Osteocyte (in vitro differentiated cells): ENCODE data around the gene BATF3. TPM values are rescaled to one million over a fixed set of nuclear protein-coding genes. Genes with fewer than 3 reads are reported as not detected.
A peak's percentile ranks its signal among the peaks of the same experiment; 100 is the strongest.

ENCODE experiments used
- DNase-seq: peaks from one replicate; pipeline ENCODE4 v3.0.0; 2021; ENCODE audit warnings: mixed read lengths; ENCODE audit not compliant: unreplicated experiment; ENCODE audit errors: extremely low spot score
- H3K27ac Mint-ChIP-seq: one replicate; pipeline ENCODE4 v1.8.0; 2021; ENCODE audit warnings: mild to moderate bottlenecking, mixed read lengths; ENCODE audit not compliant: unreplicated experiment
- H3K27me3 Mint-ChIP-seq: one replicate; pipeline ENCODE4 v1.8.0; 2021; ENCODE audit warnings: mixed read lengths; ENCODE audit not compliant: unreplicated experiment
- H3K36me3 Mint-ChIP-seq: one replicate; pipeline ENCODE4 v1.8.0; 2021; ENCODE audit warnings: mixed read lengths; ENCODE audit not compliant: unreplicated experiment
- H3K4me1 Mint-ChIP-seq: one replicate; pipeline ENCODE4 v1.8.0; 2021; ENCODE audit warnings: mixed read lengths; ENCODE audit not compliant: unreplicated experiment
- H3K4me3 Mint-ChIP-seq: one replicate; pipeline ENCODE4 v1.8.0; 2021; ENCODE audit warnings: mild to moderate bottlenecking, moderate library complexity, mixed read lengths; ENCODE audit not compliant: unreplicated experiment
- H3K9me3 Mint-ChIP-seq: one replicate; pipeline ENCODE4 v1.8.0; 2021; ENCODE audit warnings: mixed read lengths; ENCODE audit not compliant: unreplicated experiment
- long read RNA-seq: library from polyadenylated mRNA; unstranded; transcript quantifications from one replicate; pipeline ENCODE4 v2.0.0, GENCODE V29; 2021
- total RNA-seq: library from RNA; stranded (reverse); gene quantifications from 2 replicates; pipeline ENCODE4 v1.2.1, GENCODE V29; 2021
- TF ChIP-seq, protein P1 (sequence below): fragments of 200-600 bp; sonication (generic); IDR thresholded peaks from 2 replicates; pipeline ENCODE4 v1.5.0; 2021; ENCODE audit warnings: antibody characterized with exemption, mild to moderate bottlenecking, moderate library complexity

BATF3 gene, protein sequence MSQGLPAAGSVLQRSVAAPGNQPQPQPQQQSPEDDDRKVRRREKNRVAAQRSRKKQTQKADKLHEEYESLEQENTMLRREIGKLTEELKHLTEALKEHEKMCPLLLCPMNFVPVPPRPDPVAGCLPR
- 0.56 and 0.71 TPM in 2 replicates for total RNA-seq
- long read RNA-seq, result 0 reads

DNA sequence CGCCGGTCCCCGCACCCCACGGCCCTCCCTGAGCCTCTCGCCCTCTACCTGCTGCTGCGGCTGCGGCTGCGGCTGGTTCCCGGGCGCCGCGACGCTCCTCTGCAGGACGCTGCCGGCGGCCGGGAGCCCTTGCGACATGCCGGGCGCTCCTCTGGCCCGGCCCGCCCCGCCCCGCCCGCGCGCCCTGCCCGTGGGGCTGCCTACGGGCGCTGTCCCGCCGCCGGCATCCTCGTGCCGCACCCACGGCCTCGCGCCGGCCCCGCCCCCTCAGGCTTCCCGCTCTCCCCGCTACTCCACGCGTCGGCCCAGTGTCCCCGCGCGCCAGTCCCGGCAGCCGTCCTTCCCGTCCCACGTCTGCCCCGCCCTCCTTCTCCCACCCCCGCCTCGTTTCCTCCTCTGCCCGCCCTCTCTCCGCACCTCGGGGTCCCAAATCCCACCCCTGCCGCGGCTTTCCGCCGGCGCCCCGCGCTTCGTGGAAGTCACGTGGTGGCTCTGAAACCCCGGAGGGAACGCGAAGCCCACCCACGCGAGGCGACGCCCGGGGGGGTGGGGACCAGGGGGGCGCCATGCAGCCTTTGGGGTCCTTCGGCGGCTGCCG, at the start of gene BATF3:
Gene BATF3 (minus strand): TSS at position 216 of the 598 bp plus-strand sequence. CDS start 78 bp downstream, at position 138.
- Mint-ChIP-seq H3K9me3 (no peaks in the 10 kb centered on the region), H3K27me3 (peaks cover 14% of the 10 kb centered on the region), H3K4me1 (peaks cover 9% of the 10 kb centered on the region), H3K27ac (peak within 1 kb of the TSS; percentile 59), H3K36me3 (no peaks in the 10 kb centered on the region), H3K4me3 (peak within 1 kb of the TSS; percentile 73)
- TF ChIP-seq, protein P1, sequence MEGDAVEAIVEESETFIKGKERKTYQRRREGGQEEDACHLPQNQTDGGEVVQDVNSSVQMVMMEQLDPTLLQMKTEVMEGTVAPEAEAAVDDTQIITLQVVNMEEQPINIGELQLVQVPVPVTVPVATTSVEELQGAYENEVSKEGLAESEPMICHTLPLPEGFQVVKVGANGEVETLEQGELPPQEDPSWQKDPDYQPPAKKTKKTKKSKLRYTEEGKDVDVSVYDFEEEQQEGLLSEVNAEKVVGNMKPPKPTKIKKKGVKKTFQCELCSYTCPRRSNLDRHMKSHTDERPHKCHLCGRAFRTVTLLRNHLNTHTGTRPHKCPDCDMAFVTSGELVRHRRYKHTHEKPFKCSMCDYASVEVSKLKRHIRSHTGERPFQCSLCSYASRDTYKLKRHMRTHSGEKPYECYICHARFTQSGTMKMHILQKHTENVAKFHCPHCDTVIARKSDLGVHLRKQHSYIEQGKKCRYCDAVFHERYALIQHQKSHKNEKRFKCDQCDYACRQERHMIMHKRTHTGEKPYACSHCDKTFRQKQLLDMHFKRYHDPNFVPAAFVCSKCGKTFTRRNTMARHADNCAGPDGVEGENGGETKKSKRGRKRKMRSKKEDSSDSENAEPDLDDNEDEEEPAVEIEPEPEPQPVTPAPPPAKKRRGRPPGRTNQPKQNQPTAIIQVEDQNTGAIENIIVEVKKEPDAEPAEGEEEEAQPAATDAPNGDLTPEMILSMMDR, result no peak
- no peak for DNase-seq

DNA sequence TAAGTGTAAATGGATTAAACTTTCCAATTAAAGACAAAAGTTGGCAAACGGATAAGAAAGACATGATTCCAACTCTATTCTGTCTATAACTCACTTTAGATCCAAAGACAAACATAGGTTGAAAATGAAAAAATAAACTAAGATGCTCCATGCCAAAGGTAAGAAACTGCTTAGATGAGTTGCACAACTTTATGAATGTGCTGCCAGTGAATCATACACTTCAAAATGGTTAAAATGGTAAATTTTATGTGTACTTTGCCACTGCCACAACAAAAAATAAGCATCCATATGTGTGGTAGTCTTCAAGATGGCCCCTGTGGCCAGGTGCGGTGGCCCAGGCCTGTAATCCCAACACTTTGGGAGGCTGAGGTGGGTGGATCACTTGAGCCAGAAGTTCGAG, 46.9 kb upstream of the BATF3 start:
- TF ChIP-seq, protein P1, result no peak
- Mint-ChIP-seq H3K9me3 (peaks cover 13% of the 10 kb centered on the region), H3K4me3 (no peak overlapping the region), H3K4me1 (peaks cover 12% of the 10 kb centered on the region), H3K36me3 (peaks cover 18% of the 10 kb centered on the region), H3K27ac (no peak overlapping the region), H3K27me3 (no peaks in the 10 kb centered on the region)
- no peak for DNase-seq

DNA sequence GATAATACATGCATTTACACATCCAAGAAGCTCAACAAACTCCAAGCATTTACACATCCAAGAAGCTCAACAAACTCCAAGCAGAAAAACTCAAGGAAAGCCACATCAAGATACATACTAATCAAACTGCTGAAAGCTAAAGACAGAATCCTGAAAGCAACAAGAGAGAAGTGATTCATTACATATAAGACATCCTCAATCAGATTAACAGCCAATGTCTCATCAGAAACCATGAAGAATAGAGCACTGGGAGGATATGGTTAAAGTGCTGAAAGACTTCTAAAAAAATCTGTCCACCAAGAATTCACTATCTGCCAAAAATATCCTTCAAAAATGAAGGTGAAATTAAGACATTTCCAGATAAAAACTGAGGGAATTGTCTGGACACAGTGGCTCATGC, 45.7 kb upstream of the BATF3 start:
- TF ChIP-seq, protein P1, result no peak
- Mint-ChIP-seq H3K9me3 (peaks cover 16% of the 10 kb centered on the region), H3K27me3 (no peaks in the 10 kb centered on the region), H3K4me3 (no peak overlapping the region), H3K4me1 (peaks cover 12% of the 10 kb centered on the region), H3K27ac (no peak overlapping the region), H3K36me3 (peaks cover 22% of the 10 kb centered on the region)
- no peak for DNase-seq

DNA sequence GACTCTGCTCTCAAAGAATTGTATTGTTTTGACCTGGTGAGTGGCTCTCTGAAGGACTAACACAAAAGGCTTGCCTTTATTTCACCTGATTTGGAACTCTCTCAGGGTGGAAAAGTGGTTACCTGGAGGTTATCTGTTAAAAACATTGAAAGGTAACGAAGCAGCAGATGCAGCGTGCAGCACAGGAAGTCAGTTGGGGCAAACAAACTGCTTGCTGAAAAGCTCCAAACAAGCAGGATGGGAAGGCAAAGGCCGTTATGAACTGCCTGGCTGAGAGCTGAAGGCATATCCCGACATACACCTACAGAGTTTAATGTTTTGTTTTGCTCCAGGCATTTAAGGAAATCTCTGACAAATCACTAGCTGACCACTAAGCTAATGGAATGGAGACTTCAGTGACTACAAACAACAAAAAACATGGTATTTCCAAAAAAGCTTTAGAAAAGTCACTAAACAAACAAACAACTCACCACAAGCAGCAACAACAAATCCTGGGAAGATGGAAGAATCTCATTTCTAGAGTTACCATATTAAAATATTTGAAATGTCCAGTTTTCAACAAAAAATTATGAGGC, 44.3 kb upstream of the BATF3 start:
- TF ChIP-seq, protein P1, result no peak
- Mint-ChIP-seq H3K9me3 (peaks cover 16% of the 10 kb centered on the region), H3K27ac (no peak overlapping the region), H3K4me3 (no peak overlapping the region), H3K4me1 (peaks cover 7% of the 10 kb centered on the region), H3K36me3 (peaks cover 22% of the 10 kb centered on the region), H3K27me3 (no peaks in the 10 kb centered on the region)
- no peak for DNase-seq

DNA sequence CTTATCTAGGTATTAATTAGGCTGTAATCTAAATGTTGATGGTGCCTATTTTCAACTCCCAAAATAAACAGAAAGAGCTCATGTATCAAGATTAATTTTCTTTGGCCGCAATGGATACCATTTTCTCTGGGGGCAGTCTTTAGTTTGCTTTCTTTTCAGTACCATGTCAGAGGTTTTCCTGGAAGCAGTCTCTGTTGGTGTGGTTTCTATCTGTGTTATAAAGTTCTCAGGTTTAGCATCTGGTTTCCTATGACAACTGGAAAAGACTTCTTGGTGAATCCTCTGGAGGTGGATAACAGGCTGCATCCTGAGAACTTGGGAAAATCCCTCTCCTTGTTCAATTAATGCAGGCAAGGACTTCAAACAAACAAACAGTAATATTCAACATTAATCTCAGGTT, 38.7 kb upstream of the BATF3 start:
- H3K4me1 Mint-ChIP-seq, result peaks cover 1% of the 10 kb centered on the region
- DNase-seq, result no peak

More for the DNA sequence above, 38.7 kb upstream of the BATF3 start:
- no peaks in the 10 kb centered on the region for H3K27me3 Mint-ChIP-seq
- H3K9me3 Mint-ChIP-seq, result peaks cover 6% of the 10 kb centered on the region
- H3K4me3 Mint-ChIP-seq, result no peak overlapping the region
- H3K27ac Mint-ChIP-seq, result no peak overlapping the region
- H3K36me3 Mint-ChIP-seq, result peaks cover 17% of the 10 kb centered on the region
- TF ChIP-seq, protein P1, result no peak
